Measurements from ENCODE around the gene MAPKAPK2.
A peak's percentile ranks its signal among the peaks of the same experiment; 100 is the strongest.

DNA sequence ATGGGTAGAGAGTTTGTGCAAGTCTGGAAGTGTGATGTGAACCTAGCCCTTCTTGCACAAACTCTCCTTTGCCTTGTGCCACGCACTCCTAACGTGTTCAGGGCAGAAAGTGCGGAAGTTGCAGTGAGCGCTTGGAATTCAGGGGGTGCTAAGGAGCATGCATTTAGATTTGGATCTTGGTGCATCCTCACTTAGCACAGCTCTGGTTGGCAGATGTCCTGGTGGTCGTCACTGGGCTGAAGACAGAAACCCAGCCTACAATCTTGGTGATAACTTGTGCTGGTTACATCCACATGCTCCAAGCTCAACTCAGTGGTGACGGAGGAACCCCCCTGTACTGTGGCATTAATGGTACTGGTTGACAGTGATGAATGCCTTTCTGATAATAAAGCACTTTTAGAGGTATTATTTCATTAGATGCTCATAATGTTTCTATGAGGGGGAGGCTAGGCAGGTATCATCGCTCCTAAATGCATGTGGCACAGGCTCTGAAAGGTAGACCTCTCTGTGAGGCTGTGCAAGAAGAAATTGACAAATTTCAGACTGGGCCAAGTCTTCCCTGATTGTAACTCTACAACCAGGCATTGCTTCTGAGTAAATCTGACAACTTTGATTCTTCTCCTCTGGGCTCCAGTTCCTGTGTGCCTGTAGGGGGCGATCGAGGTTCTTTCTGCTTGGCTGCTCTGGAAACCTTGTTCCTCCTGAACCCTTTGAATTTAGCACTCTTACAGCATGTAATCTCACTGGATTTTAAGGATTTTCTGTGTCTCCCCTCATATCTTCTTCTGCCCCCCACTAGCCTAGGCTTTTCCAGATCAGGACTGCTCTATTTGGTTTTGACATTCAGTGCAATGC is 40.6 kb downstream of the MAPKAPK2 start:
- TF ChIP-seq, protein P1, sequence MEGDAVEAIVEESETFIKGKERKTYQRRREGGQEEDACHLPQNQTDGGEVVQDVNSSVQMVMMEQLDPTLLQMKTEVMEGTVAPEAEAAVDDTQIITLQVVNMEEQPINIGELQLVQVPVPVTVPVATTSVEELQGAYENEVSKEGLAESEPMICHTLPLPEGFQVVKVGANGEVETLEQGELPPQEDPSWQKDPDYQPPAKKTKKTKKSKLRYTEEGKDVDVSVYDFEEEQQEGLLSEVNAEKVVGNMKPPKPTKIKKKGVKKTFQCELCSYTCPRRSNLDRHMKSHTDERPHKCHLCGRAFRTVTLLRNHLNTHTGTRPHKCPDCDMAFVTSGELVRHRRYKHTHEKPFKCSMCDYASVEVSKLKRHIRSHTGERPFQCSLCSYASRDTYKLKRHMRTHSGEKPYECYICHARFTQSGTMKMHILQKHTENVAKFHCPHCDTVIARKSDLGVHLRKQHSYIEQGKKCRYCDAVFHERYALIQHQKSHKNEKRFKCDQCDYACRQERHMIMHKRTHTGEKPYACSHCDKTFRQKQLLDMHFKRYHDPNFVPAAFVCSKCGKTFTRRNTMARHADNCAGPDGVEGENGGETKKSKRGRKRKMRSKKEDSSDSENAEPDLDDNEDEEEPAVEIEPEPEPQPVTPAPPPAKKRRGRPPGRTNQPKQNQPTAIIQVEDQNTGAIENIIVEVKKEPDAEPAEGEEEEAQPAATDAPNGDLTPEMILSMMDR (IDR thresholded peaks at IDR 0.05): peak; percentile 13 to 49 (median 36)
- no peak for TF ChIP-seq POLR2A (IDR thresholded peaks at IDR 0.05; ENCODE audit: low read depth)
- TF ChIP-seq POLR2AphosphoS5 (IDR thresholded peaks at IDR 0.05): no peak
